PC-3 (cell line): Measurements from ENCODE around the gene KCNN2.

Experiments used
- EZH2 ChIP-seq: fragments of 300-600 bp; sonication (generic); IDR thresholded peaks from one replicate; pipeline ENCODE4 v1.6.1; 2017; ENCODE audit warnings: antibody characterized with exemption, mild to moderate bottlenecking, low read length; ENCODE audit not compliant: unreplicated experiment
- EZH2phosphoT487 ChIP-seq: fragments of 300-600 bp; sonication (generic); IDR thresholded peaks from 2 replicates; pipeline ENCODE4 v1.6.1; 2018; ENCODE audit warnings: mild to moderate bottlenecking, antibody characterized with exemption, low read length, borderline replicate concordance
- TF ChIP-seq, protein P1 (sequence below): fragments of 300-600 bp; sonication (generic); conservative IDR thresholded peaks from 2 replicates; pipeline ENCODE4 v1.5.1; 2017; ENCODE audit warnings: antibody characterized with exemption, low read depth, mild to moderate bottlenecking, low read length

DNA sequence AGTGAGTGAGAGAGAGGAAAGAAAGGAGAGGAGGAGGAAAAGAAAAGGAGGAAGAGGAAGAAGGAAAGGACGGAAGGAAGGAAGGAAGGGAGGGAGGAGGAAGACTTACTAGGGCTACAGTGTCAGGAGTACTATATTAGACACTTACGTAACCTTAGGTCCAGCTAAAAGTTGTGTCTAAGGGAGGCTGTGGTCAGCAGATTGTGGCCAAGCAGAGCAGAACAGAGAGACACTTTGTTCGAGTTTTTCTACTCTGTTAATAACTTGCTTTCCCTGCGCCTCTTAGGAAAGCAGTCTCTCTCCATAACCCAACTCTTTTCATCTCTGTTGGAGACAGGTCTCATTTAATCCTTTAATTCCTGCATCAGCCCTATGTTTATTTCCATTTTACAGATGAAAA, 138.9 kb downstream of the KCNN2 start:
- TF ChIP-seq, protein P1, sequence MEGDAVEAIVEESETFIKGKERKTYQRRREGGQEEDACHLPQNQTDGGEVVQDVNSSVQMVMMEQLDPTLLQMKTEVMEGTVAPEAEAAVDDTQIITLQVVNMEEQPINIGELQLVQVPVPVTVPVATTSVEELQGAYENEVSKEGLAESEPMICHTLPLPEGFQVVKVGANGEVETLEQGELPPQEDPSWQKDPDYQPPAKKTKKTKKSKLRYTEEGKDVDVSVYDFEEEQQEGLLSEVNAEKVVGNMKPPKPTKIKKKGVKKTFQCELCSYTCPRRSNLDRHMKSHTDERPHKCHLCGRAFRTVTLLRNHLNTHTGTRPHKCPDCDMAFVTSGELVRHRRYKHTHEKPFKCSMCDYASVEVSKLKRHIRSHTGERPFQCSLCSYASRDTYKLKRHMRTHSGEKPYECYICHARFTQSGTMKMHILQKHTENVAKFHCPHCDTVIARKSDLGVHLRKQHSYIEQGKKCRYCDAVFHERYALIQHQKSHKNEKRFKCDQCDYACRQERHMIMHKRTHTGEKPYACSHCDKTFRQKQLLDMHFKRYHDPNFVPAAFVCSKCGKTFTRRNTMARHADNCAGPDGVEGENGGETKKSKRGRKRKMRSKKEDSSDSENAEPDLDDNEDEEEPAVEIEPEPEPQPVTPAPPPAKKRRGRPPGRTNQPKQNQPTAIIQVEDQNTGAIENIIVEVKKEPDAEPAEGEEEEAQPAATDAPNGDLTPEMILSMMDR, result no peak
- no peak for TF ChIP-seq EZH2
- no peak for TF ChIP-seq EZH2phosphoT487
